Mesothelial cell of epicardium (in vitro differentiated cells): ENCODE measurements around the gene INTS6. TPM values are rescaled to one million over a fixed set of nuclear protein-coding genes. Genes with fewer than 3 reads are reported as not detected.

ENCODE experiments used
- DNase-seq, 2 experiments: peaks; one replicate each; pipeline ENCODE4 v3.0.0; 2021; ENCODE audit warnings: low spot score in 2 of 2; ENCODE audit not compliant: unreplicated experiment in 2 of 2
- H3K27ac Mint-ChIP-seq: 2 replicates; pipeline ENCODE4 v1.8.0; 2021; ENCODE audit warnings: mixed read lengths
- H3K27me3 Mint-ChIP-seq: 2 replicates; pipeline ENCODE4 v1.8.0; 2021; ENCODE audit warnings: low read depth, mixed read lengths
- H3K36me3 Mint-ChIP-seq: 2 replicates; pipeline ENCODE4 v1.8.0; 2021; ENCODE audit warnings: mixed read lengths
- H3K4me1 Mint-ChIP-seq: 2 replicates; pipeline ENCODE4 v1.8.0; 2021; ENCODE audit warnings: mixed read lengths
- H3K4me3 Mint-ChIP-seq: 2 replicates; pipeline ENCODE4 v1.8.0; 2021; ENCODE audit warnings: mild to moderate bottlenecking, moderate library complexity, mixed read lengths
- H3K9me3 Mint-ChIP-seq: 2 replicates; pipeline ENCODE4 v1.8.0; 2021; ENCODE audit warnings: mixed read lengths
- total RNA-seq: library from RNA; stranded (reverse); gene quantifications from 3 replicates; pipeline ENCODE4 v1.2.1, GENCODE V29; 2021
- TF ChIP-seq, protein P1 (sequence below): fragments of 200-600 bp; sonication (generic); IDR thresholded peaks from one replicate; pipeline ENCODE4 v1.5.0; 2021; ENCODE audit warnings: antibody characterized with exemption; ENCODE audit not compliant: unreplicated experiment

Gene INTS6
- total RNA-seq, 1 donor from 2014 or later = 38.1 TPM

- no peak overlapping the region for H3K4me3 Mint-ChIP-seq
- no peaks in the 10 kb centered on the region for H3K4me1 Mint-ChIP-seq
- H3K9me3 Mint-ChIP-seq = no peaks in the 10 kb centered on the region
- no peak for DNase-seq
- TF ChIP-seq, protein P1, sequence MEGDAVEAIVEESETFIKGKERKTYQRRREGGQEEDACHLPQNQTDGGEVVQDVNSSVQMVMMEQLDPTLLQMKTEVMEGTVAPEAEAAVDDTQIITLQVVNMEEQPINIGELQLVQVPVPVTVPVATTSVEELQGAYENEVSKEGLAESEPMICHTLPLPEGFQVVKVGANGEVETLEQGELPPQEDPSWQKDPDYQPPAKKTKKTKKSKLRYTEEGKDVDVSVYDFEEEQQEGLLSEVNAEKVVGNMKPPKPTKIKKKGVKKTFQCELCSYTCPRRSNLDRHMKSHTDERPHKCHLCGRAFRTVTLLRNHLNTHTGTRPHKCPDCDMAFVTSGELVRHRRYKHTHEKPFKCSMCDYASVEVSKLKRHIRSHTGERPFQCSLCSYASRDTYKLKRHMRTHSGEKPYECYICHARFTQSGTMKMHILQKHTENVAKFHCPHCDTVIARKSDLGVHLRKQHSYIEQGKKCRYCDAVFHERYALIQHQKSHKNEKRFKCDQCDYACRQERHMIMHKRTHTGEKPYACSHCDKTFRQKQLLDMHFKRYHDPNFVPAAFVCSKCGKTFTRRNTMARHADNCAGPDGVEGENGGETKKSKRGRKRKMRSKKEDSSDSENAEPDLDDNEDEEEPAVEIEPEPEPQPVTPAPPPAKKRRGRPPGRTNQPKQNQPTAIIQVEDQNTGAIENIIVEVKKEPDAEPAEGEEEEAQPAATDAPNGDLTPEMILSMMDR = no peak
- peaks cover 27% of the 10 kb centered on the region for H3K36me3 Mint-ChIP-seq
- H3K27ac Mint-ChIP-seq = no peak overlapping the region
- H3K27me3 Mint-ChIP-seq = no peaks in the 10 kb centered on the region
Observed at GRCh38 chr13:51371768-51372399, 81.0 kb downstream of the INTS6 start.

- H3K27ac Mint-ChIP-seq = no peak overlapping the region
- H3K9me3 Mint-ChIP-seq = no peaks in the 10 kb centered on the region
- H3K4me3 Mint-ChIP-seq = no peak overlapping the region
- peaks cover 26% of the 10 kb centered on the region for H3K36me3 Mint-ChIP-seq
- H3K27me3 Mint-ChIP-seq = no peaks in the 10 kb centered on the region
- no peak for DNase-seq
- no peaks in the 10 kb centered on the region for H3K4me1 Mint-ChIP-seq
- TF ChIP-seq, protein P1 = no peak
Observed at GRCh38 chr13:51370811-51371210, 82.0 kb downstream of the INTS6 start.

DNA sequence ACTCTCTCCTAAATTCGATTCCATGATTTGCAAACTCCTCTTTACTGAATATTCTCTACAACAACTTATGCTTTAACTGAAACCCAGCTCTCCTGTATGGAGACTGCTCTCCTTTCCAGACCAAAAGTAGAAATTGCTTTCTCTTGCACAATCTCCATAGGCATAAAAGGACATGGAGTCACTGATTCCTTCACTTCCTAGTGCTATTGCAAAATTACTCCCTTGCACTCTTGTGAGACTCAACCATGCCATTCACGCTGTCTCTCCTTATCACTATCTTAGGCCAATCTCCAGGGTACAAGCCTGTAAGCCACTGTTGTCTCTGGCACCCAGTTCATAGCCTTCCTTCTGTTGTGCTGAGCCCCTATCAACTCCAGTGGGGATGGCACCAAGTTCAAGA lies 82.7 kb downstream of the INTS6 start:
- no peak for DNase-seq
- Mint-ChIP-seq H3K36me3 (peaks cover 26% of the 10 kb centered on the region), H3K9me3 (no peaks in the 10 kb centered on the region), H3K27ac (no peak overlapping the region), H3K27me3 (no peaks in the 10 kb centered on the region), H3K4me1 (no peaks in the 10 kb centered on the region), H3K4me3 (no peak overlapping the region)
- TF ChIP-seq, protein P1 = no peak

DNA sequence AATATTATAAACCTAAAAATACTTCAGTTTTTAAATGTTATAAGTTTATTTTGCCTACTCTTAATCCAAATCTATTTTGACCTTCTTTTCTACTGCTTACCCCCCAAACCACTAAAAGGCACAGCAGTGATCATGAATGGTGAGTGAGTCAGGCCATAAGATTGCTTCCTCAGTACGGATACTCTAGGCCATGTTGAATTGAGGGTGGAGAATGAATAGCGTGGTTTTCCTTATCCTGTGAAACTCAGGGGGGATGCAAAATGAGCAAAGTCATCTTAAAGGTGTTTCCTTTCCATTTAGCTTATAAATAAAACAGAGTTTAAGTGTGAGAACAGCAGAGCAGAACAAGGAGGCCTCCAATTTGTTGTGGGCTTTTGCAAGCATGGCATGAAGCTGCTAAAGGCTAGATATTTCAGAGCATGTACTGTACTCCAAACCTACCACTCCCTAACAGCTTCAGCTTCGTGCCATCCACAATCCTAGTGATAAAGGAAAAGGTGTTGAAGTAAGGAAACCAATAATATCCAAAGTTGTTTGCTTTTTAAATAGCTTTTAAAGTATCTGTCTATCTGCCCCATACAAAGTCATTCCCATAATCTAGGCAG lies 88.3 kb downstream of the INTS6 start:
- Mint-ChIP-seq H3K4me1 (no peaks in the 10 kb centered on the region), H3K27me3 (no peaks in the 10 kb centered on the region), H3K27ac (no peak overlapping the region), H3K36me3 (peaks cover 22% of the 10 kb centered on the region), H3K4me3 (no peak overlapping the region), H3K9me3 (no peaks in the 10 kb centered on the region)
- no peak for DNase-seq
- TF ChIP-seq, protein P1 = no peak

GRCh38 chr13:51363625-51364024 lies 89.2 kb downstream of the INTS6 start:
- no peak overlapping the region for H3K4me3 Mint-ChIP-seq
- H3K9me3 Mint-ChIP-seq = no peaks in the 10 kb centered on the region
- no peaks in the 10 kb centered on the region for H3K27me3 Mint-ChIP-seq
- H3K36me3 Mint-ChIP-seq = peaks cover 16% of the 10 kb centered on the region
- TF ChIP-seq, protein P1 = no peak
- H3K27ac Mint-ChIP-seq = no peak overlapping the region
- no peaks in the 10 kb centered on the region for H3K4me1 Mint-ChIP-seq
- DNase-seq = no peak
